NCI-H510A treated with DMSO at 0.1 percent for 48 hours (cell line): ENCODE data around the gene CPLX3.

Source experiments
- DNase-seq: peaks from one replicate; lab custom pipeline; 2025; lab: John Stamatoyannopoulos, UW

The CPLX3 gene

GRCh38 chr15:74844319-74845207, 18.1 kb downstream of the CPLX3 start:
- DNase-seq = no peak

- DNase-seq = no peak
These were observed 18.8 kb downstream of the CPLX3 start for GRCh38 chr15:74845208-74845568.

GRCh38 chr15:74845581-74845980, 19.2 kb downstream of the CPLX3 start:
- DNase-seq = no peak

GRCh38 chr15:74847432-74847831, 21.0 kb downstream of the CPLX3 start:
- DNase-seq = no peak

- no peak for DNase-seq
These were observed 24.0 kb downstream of the CPLX3 start for GRCh38 chr15:74850393-74850792.

- no peak for DNase-seq
These were observed 25.5 kb downstream of the CPLX3 start for GRCh38 chr15:74851960-74852359.

- DNase-seq = no peak
These were observed 28.1 kb downstream of the CPLX3 start for GRCh38 chr15:74854453-74855022.

- DNase-seq = no peak
These were observed 29.4 kb downstream of the CPLX3 start for GRCh38 chr15:74855857-74856256.

GRCh38 chr15:74856537-74856936, 30.1 kb downstream of the CPLX3 start:
- no peak for DNase-seq

- DNase-seq = peak; percentile 66
These were observed 30.7 kb downstream of the CPLX3 start for GRCh38 chr15:74857082-74857655.

- DNase-seq = no peak
These were observed 31.4 kb downstream of the CPLX3 start for GRCh38 chr15:74857671-74858368.

GRCh38 chr15:74858369-74858740, 31.9 kb downstream of the CPLX3 start:
- DNase-seq = no peak

GRCh38 chr15:74863239-74864056, 37.0 kb downstream of the CPLX3 start:
- no peak for DNase-seq

- DNase-seq = no peak
These were observed 37.9 kb downstream of the CPLX3 start for GRCh38 chr15:74864296-74864695.

- no peak for DNase-seq
These were observed 38.9 kb downstream of the CPLX3 start for GRCh38 chr15:74865316-74865715.

GRCh38 chr15:74866090-74866489, 39.7 kb downstream of the CPLX3 start:
- DNase-seq = no peak

GRCh38 chr15:74867466-74868038, 41.1 kb downstream of the CPLX3 start:
- no peak for DNase-seq

GRCh38 chr15:74868059-74868458, 41.6 kb downstream of the CPLX3 start:
- no peak for DNase-seq

- no peak for DNase-seq
These were observed 42.9 kb downstream of the CPLX3 start for GRCh38 chr15:74869372-74869725.

- no peak for DNase-seq
These were observed 43.4 kb downstream of the CPLX3 start for GRCh38 chr15:74869726-74870407.
